ENCODE measurements around the gene YTHDF1. TPM values are rescaled to one million over a fixed set of nuclear protein-coding genes. Genes with fewer than 3 reads are reported as not detected.

YTHDF1 gene
- total RNA-seq, 2 donors from 2014 or later, result 64.9 to 73.2 TPM

- H3K27me3 ChIP-seq (ENCODE audit: control insufficient read depth, insufficient read depth, low read length, poor library complexity, severe bottlenecking), result no peaks in the 10 kb centered on the region
- Mint-ChIP-seq H3K27ac (no peak overlapping the region), H3K27me3 (ENCODE audit: insufficient read depth) (no peaks in the 10 kb centered on the region), H3K9me3 (no peaks in the 10 kb centered on the region), H3K36me3 (ENCODE audit: low read depth) (peaks cover 87% of the 10 kb centered on the region), H3K4me1 (peaks cover under 1% of the 10 kb centered on the region), H3K4me3 (no peak overlapping the region)
- no peaks in the 10 kb centered on the region for H3K9me3 ChIP-seq (ENCODE audit: control insufficient read depth, low read length)
- no peak overlapping the region for H3K9ac ChIP-seq (ENCODE audit: extremely low read depth, low read length, poor library complexity, severe bottlenecking)
- 93 to 96% methylated on average over 9 to 11 of the region's 11 CpGs for WGBS, 2 experiments (ENCODE audit: insufficient coverage in 1 of 2, insufficient read length in 1 of 2)
- peaks cover 90% of the 10 kb centered on the region for H3K36me3 ChIP-seq (ENCODE audit: control insufficient read depth, insufficient read depth, low read length)
- no peak overlapping the region for H3K27ac ChIP-seq (ENCODE audit: low read depth, low read length)
- H3K4me3 ChIP-seq (ENCODE audit: low read length), result no peak overlapping the region
- no peaks in the 10 kb centered on the region for H3K4me1 ChIP-seq (ENCODE audit: control insufficient read depth, insufficient read depth, low read length)
- no peak for DNase-seq
- no peak for TF ChIP-seq CTCF (conservative IDR thresholded peaks at IDR 0.05)
Measured at GRCh38 chr20:63206878-63207277, 9.1 kb downstream of the YTHDF1 start.

- DNase-seq, result no peak
- TF ChIP-seq CTCF (conservative IDR thresholded peaks at IDR 0.05), result no peak
- 95 to 97% methylated on average over 9 to 10 of the region's 10 CpGs for WGBS, 2 experiments (ENCODE audit: insufficient coverage in 1 of 2, insufficient read length in 1 of 2)
- peaks cover 90% of the 10 kb centered on the region for H3K36me3 ChIP-seq (ENCODE audit: control insufficient read depth, insufficient read depth, low read length)
- Mint-ChIP-seq H3K27ac (peak overlapping the region; percentile 6), H3K9me3 (no peaks in the 10 kb centered on the region), H3K4me1 (no peaks in the 10 kb centered on the region), H3K36me3 (ENCODE audit: low read depth) (peaks cover 88% of the 10 kb centered on the region), H3K27me3 (ENCODE audit: insufficient read depth) (no peaks in the 10 kb centered on the region), H3K4me3 (no peak overlapping the region)
- no peak overlapping the region for H3K27ac ChIP-seq (ENCODE audit: low read depth, low read length)
- H3K4me1 ChIP-seq (ENCODE audit: control insufficient read depth, insufficient read depth, low read length), result no peaks in the 10 kb centered on the region
- no peak overlapping the region for H3K9ac ChIP-seq (ENCODE audit: extremely low read depth, low read length, poor library complexity, severe bottlenecking)
- H3K27me3 ChIP-seq (ENCODE audit: control insufficient read depth, insufficient read depth, low read length, poor library complexity, severe bottlenecking), result no peaks in the 10 kb centered on the region
- H3K4me3 ChIP-seq (ENCODE audit: low read length), result no peak overlapping the region
- H3K9me3 ChIP-seq (ENCODE audit: control insufficient read depth, low read length), result no peaks in the 10 kb centered on the region
Measured at GRCh38 chr20:63205896-63206295, 10.0 kb downstream of the YTHDF1 start.

- DNase-seq, result no peak
- H3K9me3 ChIP-seq (ENCODE audit: control insufficient read depth, low read length), result no peaks in the 10 kb centered on the region
- Mint-ChIP-seq H3K9me3 (no peaks in the 10 kb centered on the region), H3K36me3 (ENCODE audit: low read depth) (peaks cover 86% of the 10 kb centered on the region), H3K4me1 (no peaks in the 10 kb centered on the region), H3K27ac (no peak overlapping the region), H3K4me3 (no peak overlapping the region), H3K27me3 (ENCODE audit: insufficient read depth) (no peaks in the 10 kb centered on the region)
- H3K4me1 ChIP-seq (ENCODE audit: control insufficient read depth, insufficient read depth, low read length), result no peaks in the 10 kb centered on the region
- no peaks in the 10 kb centered on the region for H3K27me3 ChIP-seq (ENCODE audit: control insufficient read depth, insufficient read depth, low read length, poor library complexity, severe bottlenecking)
- no peak overlapping the region for H3K27ac ChIP-seq (ENCODE audit: low read depth, low read length)
- WGBS, 2 experiments (ENCODE audit: insufficient coverage in 1 of 2, insufficient read length in 1 of 2), result 96 to 100% methylated on average over 4 to 5 of the region's 5 CpGs
- H3K4me3 ChIP-seq (ENCODE audit: low read length), result no peak overlapping the region
- no peak for TF ChIP-seq CTCF (conservative IDR thresholded peaks at IDR 0.05)
- H3K36me3 ChIP-seq (ENCODE audit: control insufficient read depth, insufficient read depth, low read length), result peaks cover 93% of the 10 kb centered on the region
- H3K9ac ChIP-seq (ENCODE audit: extremely low read depth, low read length, poor library complexity, severe bottlenecking), result no peak overlapping the region
Measured at GRCh38 chr20:63204362-63204761, 11.6 kb downstream of the YTHDF1 start.
